NCI-H2196 treated with DMSO at 0.1 percent for 48 hours (cell line): ENCODE results near the gene ZNF771.
A peak's percentile ranks its signal among the peaks of the same experiment; 100 is the strongest.
"Not testable (repeated sequence)": the region's sequence is repeated elsewhere in the genome, so short reads cannot be mapped to it uniquely, and the experiment has no call there.

ENCODE experiments used
- DNase-seq: peaks from one replicate; lab custom pipeline; 2025; ENCODE audit not compliant: unreplicated experiment; lab: John Stamatoyannopoulos, UW

ZNF771 gene

DNA sequence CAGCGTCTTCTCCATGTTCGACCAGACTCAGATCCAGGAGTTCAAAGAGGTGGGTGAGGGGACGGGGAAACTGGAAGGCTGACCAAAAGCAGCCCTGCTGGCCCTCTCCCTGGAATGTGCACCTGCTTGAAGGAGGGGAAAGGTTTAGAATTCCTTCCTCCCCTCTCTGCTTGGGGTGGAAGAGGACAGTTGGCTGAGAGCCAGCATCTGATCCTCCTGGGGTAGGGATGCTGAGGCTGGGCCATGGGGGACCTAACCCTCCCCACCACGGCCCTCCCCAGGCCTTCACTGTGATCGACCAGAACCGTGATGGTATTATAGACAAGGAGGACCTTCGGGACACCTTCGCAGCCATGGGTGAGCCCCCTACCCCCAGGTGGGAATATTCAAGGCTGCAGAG lies 31.5 kb upstream of the ZNF771 start:
- DNase-seq, result no peak

DNA sequence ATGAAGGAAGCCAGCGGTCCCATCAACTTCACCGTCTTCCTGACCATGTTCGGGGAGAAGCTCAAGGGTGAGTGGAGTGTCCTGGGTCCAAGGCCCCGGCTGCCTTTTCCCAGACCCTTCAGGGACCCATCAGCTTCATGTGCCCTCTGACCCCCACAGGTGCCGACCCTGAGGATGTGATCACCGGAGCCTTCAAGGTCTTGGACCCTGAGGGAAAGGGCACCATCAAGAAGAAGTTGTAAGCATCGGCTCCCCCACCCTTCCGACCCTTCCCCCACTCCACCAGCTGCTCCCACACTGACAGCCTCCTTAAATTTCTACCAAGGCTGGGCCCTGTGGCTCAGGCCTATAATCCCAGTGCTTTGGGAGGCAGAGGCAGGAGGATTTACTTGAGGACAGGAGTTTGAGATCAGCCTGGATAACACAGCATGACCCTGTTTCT lies 30.9 kb upstream of the ZNF771 start:
- no peak for DNase-seq

DNA sequence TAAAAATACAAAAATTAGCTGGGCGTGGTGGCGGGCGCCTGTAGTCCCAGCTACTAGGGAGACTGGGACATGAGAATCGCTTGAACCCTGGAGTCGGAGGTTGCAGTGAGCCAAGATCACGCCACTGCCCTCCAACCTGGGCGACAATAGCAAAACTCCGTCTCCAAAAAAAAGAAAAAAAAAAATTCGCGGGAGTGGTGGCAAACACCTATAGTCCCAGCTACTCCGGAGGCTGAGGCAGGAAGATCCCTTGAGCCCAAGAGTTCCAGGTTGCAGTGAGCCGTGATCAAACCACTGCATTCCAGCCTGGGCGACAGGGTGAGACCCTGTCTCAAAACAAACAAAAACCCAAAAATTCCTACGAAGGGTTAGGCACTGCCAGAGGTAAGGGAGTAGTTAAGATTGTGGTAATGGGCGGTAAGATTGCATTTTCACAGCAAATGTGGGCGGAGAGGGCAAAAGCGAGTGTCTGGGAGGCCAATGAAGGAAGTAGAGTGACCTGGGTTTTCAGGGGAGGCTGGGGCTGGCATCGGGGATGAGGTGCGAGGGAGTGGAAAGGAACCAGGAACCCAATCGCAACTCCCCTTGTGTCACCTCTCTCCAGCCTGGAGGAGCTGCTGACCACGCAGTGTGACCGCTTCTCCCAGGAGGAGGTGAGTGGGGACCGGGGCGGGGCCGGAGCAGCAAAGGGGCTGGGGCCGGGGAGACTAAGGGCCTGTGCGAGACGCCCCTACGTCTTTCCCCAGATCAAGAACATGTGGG lies 30.2 kb upstream of the ZNF771 start:
- no peak for DNase-seq

DNA sequence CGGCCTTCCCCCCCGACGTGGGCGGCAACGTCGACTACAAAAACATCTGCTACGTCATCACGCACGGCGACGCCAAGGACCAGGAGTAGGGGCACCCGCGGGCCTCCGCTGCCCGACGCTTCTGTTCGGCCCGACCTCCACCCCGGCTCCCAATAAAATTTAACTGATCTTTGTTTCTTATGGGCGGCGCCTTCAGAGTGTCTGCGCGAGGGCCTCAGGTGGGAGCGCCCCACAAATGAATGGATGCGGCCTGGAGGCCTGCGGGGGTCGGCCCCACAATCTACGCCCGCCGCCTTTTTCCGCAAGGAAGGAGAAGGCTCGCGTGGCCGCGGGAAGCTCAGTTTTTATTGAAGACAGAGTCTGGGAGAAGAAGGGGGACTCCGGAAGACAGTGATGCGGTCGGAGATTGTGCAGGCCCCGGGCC lies 29.6 kb upstream of the ZNF771 start:
- peak; percentile 76 for DNase-seq

DNA sequence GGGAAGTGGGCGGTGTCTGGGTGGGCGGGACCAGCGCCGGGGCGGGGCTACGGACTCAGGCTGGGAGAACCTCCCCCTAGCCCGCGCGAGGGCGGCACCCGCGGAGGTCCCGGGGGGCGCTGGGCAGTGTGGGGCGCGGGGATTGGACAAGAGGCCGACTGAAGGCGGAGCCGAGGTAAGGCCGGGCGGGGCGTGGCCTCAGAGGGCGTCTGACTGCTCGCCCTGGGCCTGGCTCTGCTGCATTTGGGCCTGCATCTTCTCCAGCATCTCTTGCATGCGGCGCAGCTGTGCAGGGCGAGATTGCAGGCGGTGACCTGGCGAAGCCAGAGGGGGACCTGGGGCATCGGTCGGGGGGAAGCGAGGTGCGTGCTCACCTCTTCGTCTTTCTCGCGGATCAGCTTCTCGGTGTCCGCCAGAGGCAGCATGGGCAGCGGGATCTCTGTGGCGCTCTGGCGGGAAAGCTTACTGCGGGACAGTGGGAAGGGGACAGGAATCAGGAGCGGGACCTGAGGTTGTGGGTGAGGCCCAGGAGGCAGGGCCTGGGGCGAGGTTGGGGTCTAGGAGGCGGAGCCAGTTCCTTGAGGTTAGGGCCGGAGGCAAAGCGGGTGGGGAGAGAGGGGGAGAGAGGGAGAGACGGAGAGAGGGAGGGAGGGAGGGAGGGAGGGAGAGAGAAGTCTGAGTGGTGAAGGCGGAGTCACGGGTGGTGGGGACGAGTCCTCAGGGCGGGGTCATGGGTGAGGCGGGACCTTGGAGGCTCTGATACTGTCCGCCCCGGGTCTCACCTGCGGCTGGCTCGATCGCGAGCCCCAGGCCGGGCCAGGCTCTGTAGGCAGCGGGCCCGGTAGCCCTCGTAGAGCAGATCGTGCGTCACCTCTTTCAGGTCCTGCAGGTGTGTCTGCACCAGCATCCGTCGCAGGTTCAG lies 28.9 kb upstream of the ZNF771 start:
- peak; percentile 96 for DNase-seq

DNA sequence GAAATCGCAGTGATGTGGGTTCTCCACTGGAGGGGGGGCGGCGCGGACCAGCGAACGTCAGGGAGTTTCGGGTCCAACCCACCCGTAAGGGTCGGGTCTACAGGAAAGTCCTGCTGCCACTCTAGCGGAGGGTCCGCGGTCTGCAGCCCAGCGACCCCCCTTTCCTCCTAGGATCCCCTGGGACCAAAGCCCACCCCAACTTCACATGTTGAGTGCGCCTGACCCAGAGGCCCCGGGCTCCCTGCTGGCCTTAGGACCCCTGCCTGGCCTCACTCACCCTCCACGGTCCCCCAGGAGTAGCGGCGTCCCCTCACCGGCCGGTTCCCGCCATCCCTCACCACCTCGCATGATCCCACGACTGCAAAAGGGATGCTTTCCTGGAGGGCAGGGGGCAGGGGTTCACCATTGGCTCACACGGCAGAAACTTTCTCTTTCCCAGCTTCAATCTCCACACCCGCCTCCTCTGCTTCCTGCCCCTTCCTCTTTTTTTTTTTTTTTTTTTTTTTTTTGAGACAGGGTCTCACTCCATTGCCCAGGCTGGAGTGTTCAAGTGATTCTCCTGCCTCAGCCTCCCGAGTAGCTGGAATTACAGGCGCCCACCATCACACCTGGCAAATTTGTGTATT lies 28.1 kb upstream of the ZNF771 start:
- no peak for DNase-seq

DNA sequence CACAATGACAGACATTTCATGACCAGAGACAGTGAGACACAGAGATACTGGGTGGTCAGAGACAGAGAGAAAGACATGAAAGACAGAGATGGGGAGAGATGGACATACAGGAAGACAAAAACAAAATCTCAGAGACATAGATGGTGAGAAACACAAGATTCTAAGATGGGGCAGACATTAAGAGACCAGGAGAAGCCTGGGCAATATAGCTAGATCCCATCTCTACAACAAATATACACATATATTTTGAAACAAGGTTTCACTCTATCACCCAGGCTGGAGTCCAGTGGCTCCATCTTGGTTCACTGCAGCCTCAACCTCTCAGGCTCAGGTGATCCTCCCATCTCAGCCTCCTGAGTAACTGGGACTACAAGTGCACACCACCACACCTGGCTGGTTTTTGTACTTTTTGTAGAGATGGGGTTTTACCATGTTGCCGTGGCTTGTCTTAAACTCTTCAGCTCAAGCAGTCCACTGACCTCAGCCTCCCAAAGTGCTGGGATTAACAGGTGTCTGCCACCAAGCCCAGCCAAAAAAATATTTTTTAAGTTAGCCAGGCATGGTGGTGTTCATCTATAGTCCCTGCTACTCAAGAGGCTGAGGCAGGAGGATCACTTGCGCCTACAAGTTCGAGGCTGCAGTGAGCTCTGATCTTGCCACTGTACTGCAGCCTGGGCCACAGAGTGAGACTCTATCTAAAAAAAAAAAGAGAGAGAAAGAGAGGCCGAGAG lies 27.2 kb upstream of the ZNF771 start:
- DNase-seq, result no peak

DNA sequence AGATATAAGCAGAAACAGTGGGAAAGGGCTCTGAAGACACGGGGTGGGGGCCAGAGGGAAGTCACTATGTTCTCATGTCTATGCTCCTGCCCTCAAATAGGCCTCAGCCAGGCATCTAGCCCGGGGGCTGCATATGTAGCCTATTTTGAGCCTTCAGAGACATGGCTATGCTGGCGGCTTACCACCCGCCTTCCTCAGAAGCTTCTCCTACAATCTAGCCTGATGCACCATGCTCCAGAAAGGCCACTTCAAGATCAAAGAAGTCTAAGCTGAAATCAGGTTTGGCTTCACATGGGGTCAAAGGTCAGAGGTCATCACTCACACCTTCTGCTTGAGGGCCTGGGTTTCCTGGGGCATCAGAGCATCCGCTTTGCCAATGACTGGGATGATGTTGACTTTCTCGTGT lies 26.6 kb upstream of the ZNF771 start:
- no peak for DNase-seq

DNA sequence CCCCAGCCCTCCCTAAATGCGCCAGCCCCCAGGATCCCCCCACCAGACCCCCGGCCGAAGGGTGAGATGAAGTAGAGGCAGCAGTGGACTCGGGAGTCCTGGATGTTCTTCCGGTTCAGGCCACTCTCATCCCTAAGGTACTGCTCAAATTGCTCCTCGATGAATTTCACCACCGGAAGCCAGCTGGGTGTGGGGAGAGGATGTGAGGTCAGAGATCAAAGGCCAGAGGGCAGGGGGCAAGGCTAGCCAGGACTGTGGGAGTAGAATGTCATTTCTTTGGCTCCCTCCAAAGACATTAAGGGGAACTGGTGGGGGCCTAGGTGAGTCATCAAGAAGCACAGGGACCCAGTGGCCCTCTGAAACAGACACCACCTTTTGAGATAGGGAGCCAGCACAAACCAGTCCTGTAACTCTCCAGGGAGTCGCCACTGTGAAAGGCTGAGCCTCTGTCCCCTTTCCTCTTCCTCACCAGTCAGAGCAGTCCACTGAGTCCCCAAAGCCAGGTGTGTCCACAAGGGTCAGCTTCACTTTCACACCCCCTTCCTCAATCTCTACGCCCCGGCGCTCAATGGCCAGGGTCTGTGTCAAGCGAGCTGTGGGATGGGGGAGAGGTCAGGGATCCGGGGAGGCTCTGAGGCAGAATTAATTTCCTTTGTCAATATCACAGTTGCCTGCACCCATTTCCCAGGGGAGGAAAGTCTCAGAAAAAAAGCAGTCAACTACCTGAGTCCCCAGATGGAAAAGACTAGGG lies 25.9 kb upstream of the ZNF771 start:
- no peak for DNase-seq

DNA sequence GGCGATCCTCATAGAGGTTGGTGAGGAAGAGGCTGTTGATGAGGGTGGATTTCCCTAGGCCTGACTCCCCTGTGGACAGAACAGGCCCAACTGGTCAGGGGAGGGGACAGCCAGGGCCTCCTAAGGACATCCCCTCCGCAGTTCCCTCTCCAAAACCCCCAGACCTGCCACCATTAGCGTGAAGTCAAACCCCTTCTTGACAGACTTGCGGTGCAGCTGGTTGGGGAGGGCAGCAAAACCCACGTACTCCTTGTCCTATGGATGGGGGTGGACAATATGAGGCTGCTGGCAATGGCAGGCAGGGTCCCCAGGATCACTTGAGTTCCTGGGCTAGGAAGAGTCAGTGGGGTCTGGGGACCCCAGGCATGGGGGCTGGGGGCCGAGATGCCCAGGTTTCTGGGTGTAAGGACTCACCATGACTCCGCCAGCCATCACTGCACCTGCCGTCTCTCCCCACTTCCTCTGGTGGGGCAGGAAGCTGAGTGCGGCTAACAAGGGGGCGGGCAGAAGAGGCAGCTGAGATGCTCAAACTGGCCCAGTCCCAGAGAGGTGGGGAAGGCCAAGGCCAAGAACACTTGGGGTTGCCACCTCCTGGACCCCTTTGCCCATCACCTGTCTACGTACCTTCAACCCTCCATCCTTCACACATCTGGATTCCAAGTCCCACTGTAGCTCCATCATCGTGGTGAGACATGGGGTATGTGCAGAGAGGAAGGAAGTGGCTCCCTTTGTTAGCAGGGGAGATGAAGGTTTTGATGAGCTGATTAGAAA lies 25.1 kb upstream of the ZNF771 start, which contains the start of gene SEPTIN1:
Gene SEPTIN1, minus strand, starts transcription at position 451 of the 771 bp plus-strand sequence. Its CDS starts 19 bp downstream, at position 432.
- DNase-seq, result no peak

DNA sequence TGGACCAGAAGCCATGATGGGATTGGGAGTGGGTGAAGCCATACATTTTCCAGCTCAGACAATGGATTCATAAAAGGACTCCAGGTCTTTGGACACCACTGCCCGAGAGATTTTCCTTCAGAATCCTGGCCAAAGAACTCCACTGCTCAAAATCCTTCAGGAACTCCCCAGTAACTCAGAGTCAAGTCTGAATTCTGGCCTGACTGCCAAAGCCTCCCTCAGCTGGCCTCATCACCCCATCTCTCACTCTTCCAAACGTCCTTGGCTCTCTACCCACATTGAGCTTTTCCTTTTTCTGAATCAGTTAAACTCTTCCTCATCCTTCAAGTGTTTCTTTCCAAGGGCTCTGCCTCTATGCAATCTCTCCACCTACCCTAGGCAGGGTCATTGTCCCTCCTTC lies 23.9 kb upstream of the ZNF771 start:
- DNase-seq, result no peak

DNA sequence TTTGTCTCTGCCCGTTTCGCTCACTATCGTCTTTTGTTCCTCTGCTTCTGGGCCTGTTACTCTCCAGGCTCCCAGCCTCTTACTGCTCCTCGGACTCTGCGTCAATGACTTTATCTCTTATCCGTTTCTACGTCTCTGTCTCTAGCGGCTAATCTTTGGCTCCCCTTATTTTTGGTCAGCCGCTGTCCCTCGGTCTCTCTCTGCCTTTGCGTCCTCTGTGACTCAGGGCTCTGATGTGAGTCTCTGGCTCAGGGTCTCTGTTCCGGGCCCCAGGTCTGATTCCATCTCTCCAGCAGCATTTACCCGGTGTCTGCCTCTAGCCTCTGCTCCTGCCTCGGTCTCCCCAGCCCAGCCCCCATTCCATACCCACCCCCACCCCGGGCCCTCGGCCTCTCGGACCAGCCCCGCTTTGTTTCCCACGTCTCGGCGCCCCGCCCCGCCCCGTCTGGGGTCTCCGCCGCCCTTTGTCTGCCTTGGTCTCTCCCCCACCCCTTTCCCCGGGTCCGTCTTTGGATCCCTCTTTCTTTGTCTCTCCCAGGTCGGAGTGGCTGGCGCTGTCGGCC lies 12.7 kb upstream of the ZNF771 start:
- no peak for DNase-seq

DNA sequence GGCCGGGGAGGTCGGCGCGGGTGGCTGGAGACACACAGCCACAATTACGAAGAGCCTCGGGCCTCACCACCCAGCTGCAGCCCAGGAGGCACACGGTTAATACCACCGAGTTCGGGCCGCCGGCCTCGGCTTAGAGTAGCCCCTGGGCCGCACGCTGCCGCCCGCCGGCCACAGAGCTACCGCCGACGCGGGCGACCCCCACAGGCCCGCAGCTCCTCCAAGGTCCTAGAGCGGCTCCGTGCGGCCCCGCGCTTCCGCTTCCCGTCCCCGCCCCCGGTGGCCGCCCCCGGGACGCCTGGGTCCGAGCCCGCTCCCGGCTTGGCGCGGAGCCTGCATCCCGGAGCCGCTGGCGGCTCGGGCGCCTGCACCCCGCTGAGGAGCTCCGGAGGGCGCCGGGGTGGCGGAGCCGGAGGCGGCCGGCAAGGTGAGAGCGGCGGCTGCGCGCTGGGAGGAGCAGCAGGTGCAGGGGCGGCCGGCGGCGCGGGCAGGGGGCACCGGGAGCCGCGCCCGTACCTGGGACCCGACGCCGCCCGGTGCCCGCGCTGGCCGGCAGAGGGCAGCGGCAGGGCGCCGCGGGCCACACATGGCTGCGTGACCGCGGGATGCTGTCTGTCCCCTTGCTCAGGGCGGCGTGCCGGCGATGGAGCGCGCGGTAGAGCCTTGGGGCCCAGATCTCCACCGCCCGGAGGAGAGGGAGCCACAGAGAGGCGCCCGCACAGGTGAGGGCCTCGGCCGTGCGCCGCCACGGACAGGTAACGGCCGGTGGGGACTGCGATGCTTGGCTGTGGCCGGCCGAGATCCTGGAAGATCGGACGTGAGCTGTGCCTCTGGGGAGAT lies 12.0 kb upstream of the ZNF771 start, which contains the start of gene ZNF48:
Gene ZNF48, plus strand, starts transcription at position 266 of the 837 bp plus-strand sequence. Its CDS starts 375 bp downstream, at position 641.
- DNase-seq, result peak; percentile 81

DNA sequence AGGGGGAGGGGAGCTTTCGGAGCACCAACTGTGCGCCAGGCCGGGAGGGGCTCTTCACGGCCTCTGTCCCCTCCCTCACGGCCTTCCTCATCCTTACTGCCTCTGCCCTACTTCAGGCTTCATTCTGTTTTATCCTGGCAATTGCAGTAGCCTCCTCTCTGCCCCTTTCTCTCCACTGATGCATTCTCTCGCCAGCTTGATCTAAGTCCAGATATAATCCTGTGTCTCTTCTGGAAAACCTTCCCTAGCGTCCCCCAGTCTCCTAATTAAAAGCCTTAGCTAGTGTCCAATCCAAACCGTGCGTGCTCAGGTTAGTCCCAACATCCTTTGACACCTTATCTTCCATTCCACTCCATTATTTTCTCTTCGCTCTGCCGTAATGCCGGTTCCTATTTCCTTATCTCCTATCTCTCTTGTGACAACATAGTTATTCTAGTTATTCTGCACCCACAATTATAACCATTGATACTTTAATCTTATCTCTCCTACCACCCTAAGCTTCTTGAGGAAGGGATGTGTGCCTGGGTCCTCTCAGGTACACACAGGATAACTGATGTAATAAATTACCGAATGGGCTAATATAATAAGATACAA lies 11.3 kb upstream of the ZNF771 start:
- no peak for DNase-seq

DNA sequence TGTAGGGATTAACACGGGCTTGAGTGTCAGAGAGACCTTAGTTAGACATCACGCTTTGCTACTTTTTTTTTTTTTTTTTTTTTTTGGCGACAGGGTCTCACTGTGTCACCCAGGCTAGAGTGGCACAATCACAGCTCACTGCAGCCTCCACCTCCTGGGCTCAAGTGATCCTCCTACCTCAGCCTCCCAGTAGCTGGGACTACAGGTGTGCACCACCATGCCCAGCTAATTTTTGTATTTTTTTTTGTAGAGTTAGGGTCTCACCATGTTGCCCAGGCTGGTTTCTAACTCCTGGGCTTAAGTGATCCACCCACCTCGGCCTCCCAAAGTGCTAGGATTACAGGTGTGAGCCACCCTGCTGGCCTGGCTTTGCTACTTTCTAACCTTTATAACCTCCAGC lies 10.8 kb upstream of the ZNF771 start:
- DNase-seq, result not testable (repeated sequence)

DNA sequence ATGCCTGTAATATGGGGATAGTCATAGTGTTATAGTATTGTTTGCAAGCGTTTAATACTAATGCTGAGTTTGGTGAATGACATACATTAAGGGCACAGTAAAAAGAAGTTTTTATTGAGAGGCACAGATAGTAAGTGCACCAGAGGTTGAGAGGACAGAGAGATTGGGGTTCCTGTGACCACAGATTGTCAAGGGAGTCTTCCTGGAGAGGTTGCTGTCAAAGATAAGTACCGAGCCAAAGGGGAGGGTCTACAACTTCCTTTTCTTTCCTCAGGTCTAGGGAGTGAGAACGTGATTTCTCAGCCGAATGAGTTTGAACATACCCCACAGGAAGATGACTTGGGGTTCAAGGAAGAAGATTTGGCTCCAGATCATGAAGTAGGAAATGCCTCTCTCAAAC lies 10.3 kb upstream of the ZNF771 start:
- no peak for DNase-seq

DNA sequence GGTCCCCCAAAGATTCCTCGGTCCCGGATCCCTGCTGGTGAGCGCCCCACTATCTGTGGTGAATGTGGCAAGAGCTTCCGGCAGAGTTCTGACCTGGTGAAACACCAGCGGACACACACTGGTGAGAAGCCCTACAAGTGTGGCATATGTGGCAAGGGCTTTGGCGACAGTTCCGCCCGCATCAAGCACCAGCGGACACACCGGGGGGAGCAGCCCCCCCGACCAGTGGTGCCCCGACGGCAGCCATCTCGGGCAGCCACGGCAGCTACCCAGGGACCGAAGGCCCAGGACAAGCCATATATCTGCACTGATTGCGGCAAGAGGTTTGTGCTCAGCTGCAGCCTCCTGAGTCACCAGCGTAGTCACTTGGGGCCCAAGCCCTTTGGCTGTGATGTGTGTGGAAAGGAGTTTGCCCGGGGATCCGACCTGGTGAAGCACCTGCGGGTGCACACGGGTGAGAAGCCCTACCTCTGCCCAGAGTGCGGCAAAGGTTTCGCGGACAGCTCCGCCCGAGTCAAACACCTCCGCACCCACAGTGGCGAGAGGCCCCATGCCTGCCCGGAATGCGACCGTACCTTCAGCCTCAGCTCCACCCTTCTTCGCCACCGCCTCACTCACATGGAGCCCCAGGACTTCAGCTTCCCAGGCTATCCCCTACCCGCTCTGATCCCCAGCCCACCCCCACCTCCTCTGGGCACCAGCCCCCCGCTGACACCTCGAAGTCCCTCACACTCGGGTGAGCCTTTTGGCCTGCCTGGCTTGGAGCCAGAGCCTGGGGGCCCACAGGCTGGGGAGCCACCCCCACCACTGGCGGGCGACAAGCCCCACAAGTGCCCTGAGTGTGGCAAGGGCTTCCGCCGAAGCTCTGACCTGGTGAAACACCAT lies 9.4 kb upstream of the ZNF771 start:
- DNase-seq, result no peak
